Pulmonary artery endothelial cell (primary cell): ENCODE data around the gene NINJ2. TPM values are rescaled to one million over a fixed set of nuclear protein-coding genes. Genes with fewer than 3 reads are reported as not detected.
A peak's percentile ranks its signal among the peaks of the same experiment; 100 is the strongest.
"Not testable (repeated sequence)": the region's sequence is repeated elsewhere in the genome, so short reads cannot be mapped to it uniquely, and the experiment has no call there.

Experiments
- DNase-seq: peaks from one replicate; pipeline ENCODE4 v3.0.0-alpha.2; 2011; ENCODE audit warnings: low read depth, low spot score
- total RNA-seq: library from RNA; depleted of rRNA; stranded (reverse); fragments of >200 nt; gene quantifications from 2 replicates; pipeline ENCODE4 v1.2.3, GENCODE V29; 2014

NINJ2 gene
- total RNA-seq, 1 donor from 2014 or later = 0.66 TPM

DNA sequence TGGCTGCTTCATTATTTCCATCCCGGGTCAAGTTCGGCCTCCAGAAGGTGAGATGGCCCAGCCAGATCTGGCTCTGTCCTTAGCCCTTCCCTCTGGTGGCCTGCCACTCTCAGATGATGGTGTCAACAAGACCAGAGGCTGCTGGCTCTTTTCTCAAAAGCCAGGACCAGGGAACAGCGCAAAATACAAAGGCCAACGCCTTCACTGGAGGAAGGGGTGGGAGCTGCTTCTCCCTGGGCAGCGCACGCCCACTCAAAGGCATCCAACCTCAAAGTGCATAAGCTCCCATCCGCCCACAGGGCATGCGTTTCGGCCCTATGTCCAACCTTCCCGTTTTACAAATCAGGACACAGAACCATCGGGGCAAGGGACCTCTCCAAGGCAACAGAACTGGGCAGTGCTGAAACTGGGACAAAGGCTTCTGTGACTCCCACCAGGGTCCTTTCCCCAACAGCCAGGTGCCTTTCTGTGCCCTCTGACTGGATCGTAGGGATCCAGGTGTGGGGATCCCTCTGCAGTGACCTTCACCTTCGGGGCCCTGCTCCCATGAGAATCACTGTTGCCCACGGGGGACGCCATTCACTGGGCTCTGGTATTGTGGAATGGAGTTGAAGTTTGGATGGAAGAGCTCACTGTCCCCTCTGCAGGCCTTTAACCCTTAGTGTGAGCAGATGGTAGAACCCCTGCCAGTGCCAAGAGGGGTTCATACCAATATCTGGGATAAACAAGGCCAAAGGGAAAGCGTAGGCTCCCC lies 76.8 kb downstream of the NINJ2 start:
- no peak for DNase-seq

DNA sequence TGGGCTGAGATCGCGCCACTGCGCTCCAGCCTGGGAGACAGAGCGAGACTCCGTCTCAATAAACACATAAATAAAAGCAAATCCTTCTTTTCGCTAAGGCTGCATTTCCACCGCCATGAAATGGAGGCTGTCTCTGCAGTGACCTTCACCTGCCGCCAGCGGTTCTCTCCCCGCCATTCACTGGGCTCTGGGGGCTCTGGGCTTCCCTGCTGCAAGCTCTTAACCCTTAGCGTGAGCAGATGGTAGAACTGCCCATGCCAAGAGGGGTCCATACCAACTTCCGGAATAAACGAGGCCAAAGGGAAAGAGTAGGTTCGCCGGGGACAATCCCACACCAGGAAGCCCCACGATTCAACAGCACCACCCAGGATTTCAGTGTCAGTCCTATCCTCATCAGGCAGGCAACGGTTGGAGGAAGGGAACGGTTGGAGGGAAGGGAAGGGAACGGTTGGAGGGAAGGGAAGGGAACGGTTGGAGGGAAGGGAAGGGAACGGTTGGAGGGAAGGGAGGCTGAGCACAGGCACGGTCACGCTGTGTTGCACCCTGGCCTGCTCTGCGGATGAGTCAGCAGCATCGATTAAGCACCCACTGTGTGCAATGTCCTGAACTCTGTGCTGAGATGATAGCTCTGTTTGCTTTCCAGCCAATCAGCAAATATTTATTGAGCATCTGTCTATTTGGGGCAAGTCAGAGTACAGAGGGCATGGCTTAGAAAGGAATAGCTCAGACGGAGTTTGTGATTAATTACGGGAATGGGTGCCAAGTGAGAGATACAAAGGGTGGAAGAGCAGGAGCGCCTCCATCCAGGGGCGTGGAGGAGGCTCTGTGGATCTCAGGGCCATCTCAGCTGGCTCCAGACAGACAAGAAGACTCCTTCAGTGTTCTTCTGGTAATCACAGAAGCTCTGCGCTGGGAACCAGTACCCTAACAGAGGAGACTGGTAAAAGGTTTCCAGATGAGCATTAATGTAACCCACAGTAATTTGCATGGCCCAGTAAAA lies 77.9 kb downstream of the NINJ2 start:
- no peak for DNase-seq

DNA sequence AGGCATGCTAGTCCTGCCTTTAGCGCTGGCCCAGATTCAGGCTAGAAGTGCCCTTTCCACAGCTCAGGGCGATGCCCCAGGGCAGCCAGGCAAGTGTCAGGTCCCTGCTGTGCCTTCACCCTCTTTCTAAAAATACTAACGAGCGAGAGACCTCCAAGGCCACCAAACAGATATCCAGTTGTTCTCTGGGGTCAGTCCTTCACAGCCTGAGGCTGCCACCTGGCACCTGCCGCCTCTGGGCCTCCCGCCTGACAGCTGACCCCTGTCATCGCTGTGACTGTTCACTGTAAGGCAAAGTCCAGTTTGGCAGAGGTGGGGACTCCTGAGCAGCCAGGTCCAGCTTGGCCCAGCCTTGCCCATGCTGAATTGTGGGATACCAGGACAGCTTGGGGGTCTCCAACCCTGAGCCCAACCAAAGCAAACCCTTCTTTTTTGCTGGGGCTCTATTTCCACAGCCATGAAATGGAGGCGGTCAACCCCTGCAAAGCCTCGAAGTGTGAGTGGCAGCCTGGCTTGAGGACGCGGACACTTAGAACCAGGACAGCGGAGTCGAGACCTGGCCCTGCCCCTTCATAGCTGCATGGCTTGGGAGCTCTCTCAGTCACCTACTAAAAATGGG lies 79.9 kb downstream of the NINJ2 start:
- no peak for DNase-seq

DNA sequence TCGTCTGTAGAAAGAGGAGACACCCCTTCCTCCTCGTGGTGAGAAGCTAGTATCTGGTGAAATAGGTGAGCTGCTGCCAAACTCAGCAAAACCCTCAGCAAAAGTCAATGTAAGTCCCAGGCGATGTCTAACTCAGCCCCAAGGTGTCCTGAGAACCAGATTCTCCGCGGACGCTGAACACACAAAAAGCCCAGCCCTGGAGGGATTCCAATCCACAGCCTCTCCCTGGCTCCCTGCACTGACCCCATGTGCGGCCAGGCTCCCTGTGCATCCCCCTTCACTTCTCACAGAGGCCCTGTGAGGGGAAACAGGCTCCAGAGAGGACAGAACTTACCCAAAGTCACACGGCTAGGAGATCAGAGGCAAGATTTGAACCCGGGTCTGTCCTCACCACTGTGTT lies 81.5 kb downstream of the NINJ2 start:
- no peak for DNase-seq

DNA sequence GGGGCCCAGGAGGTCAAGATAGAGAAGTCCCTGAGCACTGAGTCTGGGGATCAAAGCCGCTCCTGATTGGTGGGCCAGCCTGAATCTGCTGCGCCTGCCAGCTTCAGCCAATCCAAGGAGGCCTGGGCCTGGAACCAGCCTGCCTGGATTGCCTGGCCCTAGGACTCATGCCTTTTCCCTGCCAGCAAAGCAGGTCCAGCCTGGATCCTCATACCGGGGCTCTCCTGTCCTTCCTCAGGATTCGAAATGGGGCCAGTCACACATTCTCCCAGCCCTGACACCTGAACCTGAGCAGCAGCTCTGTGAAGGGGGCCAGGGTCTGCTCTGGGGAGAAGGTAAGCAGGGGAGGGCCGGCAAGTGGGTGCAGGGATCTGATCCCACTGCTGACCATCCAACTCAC lies 81.9 kb downstream of the NINJ2 start:
- DNase-seq = no peak

DNA sequence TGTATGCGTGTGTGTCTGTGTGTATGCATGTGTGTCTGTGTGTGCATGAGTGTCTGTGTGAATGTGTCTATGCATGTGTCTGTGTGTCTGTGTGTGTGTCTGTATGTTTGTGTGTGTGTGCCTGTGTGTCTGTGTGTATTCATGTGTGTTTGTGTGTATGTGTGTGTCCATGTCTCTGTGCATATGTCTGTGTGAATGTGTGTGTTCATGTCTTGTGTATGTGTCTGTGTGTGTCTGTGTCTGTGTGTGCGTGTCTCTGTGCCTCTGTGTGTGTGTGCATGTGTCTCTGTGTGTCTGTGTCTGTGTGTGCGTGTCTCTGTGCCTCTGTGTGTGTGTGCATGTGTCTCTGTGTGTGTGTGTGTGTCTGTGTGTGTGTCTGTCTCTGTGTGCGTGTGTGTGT lies 82.4 kb downstream of the NINJ2 start:
- no peak for DNase-seq

DNA sequence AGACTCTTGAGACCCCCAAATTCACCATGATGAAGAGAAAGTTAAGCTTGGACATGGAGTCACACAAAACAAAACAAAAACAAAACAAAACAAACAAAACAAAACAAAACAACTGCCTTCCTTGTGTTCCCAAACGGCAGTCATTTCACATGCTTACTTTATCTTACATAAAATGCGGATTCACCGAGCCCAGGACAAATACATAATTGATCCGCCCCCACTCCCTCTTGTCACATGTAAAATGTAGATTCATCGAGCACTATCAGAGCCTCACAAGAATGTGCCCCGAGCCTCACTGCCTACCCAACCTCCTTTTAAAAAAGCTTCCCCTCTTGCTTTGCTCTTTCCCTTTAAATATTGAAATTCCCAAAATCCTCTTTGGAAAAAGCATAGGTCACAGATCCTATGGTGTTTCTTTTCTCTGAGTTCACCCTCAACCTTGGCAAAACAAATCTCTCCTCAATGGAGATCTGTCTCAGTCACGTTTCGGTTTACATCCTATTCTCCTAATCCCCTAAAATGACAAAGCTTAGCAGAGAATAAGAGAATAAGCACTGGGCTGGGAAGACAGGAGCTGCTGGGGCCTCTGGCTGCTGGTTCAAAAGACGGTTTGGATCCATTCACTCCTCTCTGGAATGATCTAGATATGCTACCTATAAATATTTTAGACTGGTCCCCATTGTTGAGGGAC lies 83.7 kb downstream of the NINJ2 start:
- no peak for DNase-seq

DNA sequence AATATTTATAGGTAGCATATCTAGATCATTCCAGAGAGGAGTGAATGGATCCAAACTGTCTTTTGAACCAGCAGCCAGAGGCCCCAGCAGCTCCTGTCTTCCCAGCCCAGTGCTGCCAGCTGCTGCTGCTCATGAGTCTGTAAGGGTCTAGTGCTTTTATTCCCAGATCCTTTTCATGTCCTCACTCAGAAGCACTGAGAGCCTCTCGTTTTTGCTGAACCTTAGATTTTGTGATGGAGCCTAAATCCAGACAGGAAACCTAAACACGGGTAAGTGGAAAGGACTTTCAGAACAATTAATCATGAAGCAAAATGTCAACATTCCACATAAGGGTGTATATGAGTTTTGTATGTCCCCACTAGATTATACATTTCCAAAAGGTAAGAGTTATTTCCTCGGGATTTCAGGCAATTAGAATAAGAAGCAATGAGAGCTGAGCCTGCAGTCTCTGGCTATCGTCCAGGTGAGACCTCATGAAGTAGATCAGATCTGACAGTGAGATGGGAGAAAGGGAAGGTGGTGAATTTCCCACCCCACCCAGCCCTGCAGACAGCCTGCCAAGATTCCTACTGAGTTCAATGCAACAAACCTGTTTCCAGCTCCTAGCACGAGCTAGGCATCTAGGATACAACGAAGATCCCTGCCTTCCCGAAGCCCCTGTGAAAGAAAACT lies 84.4 kb downstream of the NINJ2 start:
- DNase-seq = no peak

DNA sequence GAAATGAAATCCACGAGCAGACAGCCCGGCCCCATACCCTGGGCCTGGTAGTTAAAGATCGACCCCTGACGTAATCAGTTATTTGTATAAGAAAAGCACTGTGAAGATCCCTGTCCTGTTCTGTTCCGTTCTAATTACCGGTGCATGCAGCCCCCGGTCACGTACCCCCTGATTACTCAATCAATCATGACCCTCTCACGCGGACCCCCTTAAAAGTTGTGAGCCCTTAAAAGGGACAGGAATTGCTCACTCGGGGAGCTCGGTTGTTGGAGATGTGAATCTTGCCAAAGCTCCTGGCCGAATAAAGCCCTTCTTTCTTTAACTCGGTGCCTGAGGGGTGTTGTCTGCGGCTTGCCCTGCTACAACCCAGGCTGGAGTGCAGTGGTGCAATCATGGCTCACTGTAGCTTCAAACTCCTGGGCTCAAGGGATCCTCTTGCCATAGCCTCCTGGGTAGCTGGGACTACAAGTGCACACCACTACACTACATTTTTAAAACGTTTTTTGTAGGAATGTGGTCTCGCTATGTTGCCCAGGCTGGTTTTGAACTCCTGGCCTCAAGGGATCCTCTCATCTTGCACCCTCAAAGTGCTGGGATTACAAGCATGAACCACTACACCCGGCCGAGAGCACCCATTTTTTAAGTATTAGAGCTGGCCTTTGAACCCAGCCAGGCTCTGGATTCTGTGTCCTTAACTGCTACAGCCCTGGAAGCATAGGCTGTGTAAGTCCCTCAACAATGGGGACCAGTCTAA lies 85.1 kb downstream of the NINJ2 start:
- not testable (repeated sequence) for DNase-seq

DNA sequence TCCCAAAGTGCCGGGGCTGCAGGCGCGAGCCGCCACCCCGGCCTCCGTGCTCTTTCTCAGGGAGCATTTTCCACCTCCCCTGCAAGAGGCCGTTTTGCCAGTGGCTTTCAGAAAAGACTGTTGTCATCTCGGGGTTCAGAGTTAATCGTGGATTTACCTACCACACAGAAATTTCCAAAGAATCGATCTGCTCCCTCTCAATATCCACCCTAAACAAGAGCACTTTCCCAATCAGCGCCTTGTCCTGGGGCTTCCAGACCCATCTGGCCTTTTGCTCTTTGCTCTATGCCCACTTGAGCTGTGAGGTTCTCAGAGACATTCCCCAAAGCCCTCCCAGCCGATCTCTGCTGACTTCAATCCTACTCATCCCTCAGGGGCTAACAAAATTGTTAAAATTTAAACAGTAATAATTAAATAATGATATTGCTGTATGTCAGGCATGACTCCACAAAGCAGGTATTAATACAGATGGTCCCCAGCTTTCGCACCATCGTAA lies 86.6 kb downstream of the NINJ2 start:
- DNase-seq = no peak

DNA sequence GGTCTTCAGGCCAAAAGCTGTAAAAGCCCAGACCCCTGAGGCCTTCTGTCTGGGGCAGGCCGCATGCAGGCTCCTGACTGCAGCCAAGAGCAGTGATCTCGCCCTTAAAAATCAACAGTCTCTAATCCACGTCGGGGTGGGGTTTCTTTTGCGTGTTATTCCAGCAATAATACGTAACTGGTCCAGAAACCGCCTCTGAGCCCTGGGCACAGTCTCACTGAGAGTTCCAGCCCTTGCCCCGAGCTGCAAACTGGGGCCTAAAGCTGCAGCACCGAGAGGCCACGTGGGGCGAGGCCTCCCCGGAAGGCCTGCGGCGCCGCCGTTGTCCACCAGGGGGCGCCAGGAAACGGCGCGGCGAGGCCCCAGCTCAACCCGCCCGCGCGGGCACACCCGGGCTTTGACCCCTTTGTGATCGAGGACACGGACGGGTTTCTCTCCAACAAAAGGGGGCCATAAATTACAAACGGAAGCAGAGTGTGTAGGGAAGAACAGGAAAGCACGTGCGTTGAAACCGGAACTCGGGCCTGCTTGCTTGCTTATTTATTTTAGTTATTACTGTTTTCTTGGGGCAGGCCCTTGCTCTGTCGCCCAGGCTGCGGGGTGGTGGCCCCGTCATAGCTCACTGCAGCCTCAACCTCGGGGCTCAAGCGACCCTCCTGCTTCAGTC lies 87.2 kb downstream of the NINJ2 start:
- no peak for DNase-seq

DNA sequence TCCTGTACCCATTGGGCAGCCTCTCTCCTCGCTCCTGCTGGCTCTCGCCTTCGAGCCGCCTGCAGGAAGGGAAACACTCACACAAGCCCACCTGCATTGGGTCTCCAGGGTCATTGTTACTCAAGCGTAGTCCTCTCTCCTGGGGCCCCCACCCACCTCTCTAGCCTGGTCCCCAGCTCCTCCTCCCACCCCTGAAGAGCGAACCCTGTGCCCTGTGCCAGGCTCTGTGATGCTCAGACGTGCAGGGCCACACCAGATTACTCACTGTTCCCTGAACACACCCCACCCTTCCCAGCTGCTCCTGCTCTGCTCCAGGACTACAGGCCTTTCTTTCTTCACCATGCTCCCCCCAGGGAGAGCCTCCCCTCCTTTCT lies 88.1 kb downstream of the NINJ2 start:
- no peak for DNase-seq

DNA sequence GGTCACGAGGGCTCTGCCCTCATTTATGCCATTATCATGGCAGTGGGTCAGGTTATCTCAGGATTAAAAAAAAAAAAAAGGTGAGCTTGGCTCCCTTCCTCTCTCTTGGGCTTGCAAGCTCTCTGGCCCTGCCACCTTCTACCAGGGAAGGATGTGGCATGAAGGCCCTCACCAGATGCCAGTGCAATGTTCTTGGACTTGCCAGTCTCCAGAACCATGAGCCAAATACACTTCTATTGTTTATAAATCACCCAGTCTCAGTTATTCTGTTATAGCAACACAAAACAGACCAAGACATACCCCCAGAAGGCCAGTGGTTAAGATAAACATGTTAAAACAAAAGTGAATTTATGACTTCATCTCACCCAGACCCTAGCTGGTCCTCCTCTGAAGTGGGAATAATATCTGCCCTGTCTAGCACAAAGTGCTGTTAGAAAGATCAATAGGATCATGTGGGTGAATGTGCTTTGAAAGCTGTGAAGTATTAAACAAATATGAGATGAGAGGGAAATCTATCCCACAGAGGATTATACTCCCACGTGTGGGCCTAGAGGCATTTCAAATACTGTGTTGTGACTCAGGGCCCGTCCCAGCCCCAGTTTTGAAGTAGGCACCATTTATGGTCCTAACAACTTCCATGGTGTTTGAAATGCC lies 88.6 kb downstream of the NINJ2 start:
- no peak for DNase-seq

DNA sequence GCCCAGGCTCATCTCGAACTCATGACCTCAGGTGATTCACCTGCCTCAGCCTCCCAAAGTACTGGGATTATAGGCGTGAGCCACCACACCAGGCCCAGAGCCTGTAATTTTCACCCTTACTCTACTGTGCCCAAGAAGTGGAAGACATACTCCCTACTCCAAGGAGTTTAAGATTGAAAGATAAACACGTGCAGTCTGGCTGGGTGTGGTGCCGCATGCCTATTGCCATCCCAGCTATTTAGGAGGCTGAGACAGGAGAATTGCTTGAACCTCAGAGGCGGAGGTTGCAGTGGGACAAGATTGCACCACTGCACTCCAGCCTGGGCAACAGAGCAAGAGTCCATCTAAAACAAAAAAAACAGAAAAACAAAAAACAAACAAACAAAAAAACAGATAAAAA lies 90.0 kb downstream of the NINJ2 start:
- no peak for DNase-seq

DNA sequence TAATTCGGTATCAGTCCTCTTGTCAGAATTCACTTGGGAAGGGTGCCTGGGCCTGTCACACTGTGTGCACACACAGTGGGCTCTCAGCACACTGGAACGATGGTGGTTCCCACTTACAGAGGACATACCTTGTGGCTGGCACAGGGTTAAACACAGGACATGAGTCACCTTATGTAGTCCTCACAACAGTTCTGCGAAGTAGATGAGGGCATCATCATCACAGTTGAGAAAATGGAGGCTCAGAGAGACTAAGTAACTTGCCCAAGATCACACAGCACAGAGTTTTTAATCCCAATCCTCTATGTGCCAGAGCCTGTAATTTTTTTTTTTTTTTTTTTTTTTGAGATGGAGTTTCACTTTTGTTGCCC lies 90.7 kb downstream of the NINJ2 start:
- no peak for DNase-seq

DNA sequence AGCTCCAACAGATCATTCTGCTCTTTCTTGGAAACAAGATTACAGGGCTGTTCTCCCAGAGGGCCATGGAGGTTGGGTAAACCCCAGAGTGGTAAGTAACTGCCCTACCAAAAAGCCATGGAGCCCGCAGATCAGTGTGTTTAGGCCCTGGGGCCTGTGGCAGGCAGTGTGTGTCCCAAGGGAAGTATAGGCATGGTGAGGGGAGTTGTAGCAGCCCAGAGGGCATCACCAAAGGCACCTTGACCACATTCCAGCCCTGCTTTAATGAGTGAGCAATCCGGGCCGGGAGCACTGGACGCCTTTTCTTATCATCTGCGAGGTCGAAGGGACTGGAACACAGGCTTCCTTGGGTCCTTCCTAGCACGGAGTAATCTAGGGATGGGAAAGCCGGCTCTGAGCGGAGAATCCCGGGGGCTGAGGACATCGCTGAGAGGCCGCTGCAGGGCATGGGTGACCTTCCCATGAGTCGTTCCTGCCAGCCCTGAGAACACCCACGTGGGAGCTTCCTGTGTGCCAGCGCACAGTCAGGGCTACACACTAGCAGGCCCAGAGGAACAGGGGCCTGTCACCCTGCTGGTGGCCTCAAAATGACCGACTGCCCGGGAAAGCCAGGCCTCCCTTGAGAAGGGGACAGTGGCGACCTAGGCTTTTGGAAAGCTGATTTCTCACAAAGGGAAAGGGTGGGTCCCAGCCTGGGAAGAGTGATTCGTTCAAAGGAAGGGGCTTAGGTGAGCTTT lies 91.3 kb downstream of the NINJ2 start:
- no peak for DNase-seq

DNA sequence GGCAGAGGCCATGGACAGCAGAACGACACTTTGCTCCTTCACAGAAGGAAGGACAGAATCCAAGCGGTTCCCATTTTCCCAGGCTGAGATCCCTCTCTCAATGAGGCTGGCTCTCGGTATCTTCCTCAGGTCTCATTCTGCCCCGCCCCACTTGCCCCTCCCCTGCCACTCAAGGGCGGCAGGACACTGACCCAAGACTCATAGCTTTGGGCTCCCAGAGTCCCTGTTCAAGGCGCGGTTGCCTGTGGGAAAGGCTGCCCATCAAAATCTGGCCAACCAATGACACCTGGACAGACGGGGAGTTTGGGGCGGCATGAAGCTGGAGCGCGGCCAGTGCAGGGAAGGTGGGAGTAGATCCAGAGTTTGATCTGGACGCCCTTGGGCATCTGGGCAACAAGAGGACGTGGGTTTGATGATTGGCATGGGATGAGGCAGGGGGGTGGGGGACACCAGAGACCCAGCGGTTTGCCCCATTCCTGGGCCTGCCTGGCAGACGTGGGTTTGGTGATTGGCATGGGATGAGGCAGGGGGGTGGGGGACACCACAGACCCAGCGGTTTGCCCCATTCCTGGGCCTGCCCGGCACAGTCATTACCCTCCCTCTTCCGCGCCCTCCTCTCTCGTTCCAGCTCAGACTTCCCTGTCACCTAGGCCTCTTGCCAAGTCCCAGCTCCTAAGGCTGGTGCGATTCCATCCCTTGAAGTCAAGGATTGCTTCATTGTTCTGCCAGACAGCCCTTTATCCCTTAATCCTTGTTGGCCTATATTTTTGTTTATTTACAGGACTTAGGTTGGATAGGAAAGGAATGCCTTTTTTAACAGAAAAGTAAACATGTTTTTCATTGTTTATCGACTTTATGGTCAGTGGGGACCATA lies 92.1 kb downstream of the NINJ2 start:
- DNase-seq = peak; percentile 29
